NCI-H446 treated with DMSO at 0.1 percent for 48 hours (cell line): ENCODE results near the gene SIK3.

ENCODE experiments used
- DNase-seq: peaks from one replicate; lab custom pipeline; 2025; lab: John Stamatoyannopoulos, UW

Gene SIK3

DNA sequence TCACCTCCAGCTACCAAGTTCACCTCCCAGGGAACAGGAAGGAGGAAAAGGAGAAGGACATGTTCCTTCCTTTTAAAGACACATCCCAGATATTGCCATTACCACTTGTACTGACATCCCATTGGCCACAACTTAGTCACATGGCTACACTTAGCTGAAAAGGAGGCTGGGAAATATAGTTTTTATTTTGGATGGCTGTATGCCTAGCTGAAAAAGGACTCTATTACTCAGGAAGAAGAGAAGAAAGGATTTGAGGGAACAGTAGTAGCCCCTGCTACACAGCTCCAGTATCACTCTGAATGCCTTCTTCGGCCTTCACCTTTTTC lies 304.5 kb downstream of the SIK3 start:
- DNase-seq = no peak
